ENCODE results near the gene SLC16A4. TPM values are rescaled to one million over a fixed set of nuclear protein-coding genes. Genes with fewer than 3 reads are reported as not detected.

The SLC16A4 gene
- total and polyA plus RNA-seq, 2 experiments from 2014 or later: 10.7 to 16.2 TPM

- peaks cover 63% of the 10 kb centered on the region for H3K4me1 ChIP-seq (ENCODE audit: insufficient read depth)
These were observed 44.1 kb downstream of the SLC16A4 start for GRCh38 chr1:110346690-110347089.

DNA sequence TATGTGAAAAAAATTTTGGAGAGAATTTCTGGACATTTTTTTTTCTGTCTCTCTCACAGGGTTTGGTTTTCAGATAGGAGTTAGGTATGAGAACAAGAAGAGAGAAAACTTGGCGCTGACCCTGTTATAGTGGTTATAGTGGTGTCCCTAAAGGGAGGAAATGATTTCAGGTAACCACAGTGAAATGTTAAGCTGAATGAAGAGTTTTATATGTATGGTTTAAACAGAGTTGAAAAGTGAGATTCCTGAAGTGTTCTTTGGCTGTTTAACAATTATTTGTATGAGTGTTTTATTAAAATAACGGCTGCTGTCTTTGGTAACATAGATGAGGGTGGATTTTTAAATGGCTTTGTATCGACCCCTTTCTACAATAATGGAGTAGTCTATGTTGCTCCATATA is 45.3 kb downstream of the SLC16A4 start:
- H3K27ac ChIP-seq: no peak overlapping the region
- no peaks in the 10 kb centered on the region for H3K9me3 ChIP-seq (ENCODE audit: low read depth)
- H3K36me3 ChIP-seq (replicated peaks; ENCODE audit: insufficient read depth, low read depth): no peaks in the 10 kb centered on the region
- no peak for DNase-seq (ENCODE audit: low spot score)
- 92% methylated on average over 3 of the region's 3 CpGs for WGBS (ENCODE audit: low lambda C conversion rate, missing lambda C conversion rate)
- H2AFZ ChIP-seq: no peak overlapping the region
- H3K9me2 ChIP-seq (replicated peaks; ENCODE audit: insufficient read depth): no peaks in the 10 kb centered on the region
- no peak overlapping the region for H3K4me3 ChIP-seq
- peaks cover 59% of the 10 kb centered on the region for H3K4me1 ChIP-seq (ENCODE audit: insufficient read depth)
- H3K79me2 ChIP-seq: peaks cover 100% of the 10 kb centered on the region
- H3K27me3 ChIP-seq: no peaks in the 10 kb centered on the region
- TF ChIP-seq EZH2 (IDR thresholded peaks at IDR 0.05; ENCODE audit: borderline replicate concordance) (no peak), EZH2phosphoT487 (IDR thresholded peaks at IDR 0.05; ENCODE audit: low read depth, severe bottlenecking, unreplicated experiment) (no peak)
- TF ChIP-seq, protein P1, sequence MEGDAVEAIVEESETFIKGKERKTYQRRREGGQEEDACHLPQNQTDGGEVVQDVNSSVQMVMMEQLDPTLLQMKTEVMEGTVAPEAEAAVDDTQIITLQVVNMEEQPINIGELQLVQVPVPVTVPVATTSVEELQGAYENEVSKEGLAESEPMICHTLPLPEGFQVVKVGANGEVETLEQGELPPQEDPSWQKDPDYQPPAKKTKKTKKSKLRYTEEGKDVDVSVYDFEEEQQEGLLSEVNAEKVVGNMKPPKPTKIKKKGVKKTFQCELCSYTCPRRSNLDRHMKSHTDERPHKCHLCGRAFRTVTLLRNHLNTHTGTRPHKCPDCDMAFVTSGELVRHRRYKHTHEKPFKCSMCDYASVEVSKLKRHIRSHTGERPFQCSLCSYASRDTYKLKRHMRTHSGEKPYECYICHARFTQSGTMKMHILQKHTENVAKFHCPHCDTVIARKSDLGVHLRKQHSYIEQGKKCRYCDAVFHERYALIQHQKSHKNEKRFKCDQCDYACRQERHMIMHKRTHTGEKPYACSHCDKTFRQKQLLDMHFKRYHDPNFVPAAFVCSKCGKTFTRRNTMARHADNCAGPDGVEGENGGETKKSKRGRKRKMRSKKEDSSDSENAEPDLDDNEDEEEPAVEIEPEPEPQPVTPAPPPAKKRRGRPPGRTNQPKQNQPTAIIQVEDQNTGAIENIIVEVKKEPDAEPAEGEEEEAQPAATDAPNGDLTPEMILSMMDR (IDR thresholded peaks at IDR 0.05; ENCODE audit: poor library complexity): no peak
- peak overlapping the region; percentile 86 for H3K4me2 ChIP-seq
- H4K20me1 ChIP-seq (ENCODE audit: insufficient read depth, poor library complexity, severe bottlenecking): peaks cover 54% of the 10 kb centered on the region

More at GRCh38 chr1:110346690-110347089, 44.1 kb downstream of the SLC16A4 start:
- H3K36me3 ChIP-seq (replicated peaks; ENCODE audit: insufficient read depth, low read depth): no peaks in the 10 kb centered on the region
- TF ChIP-seq, protein P1 (IDR thresholded peaks at IDR 0.05; ENCODE audit: poor library complexity): no peak
- TF ChIP-seq EZH2 (IDR thresholded peaks at IDR 0.05; ENCODE audit: borderline replicate concordance) (no peak), EZH2phosphoT487 (IDR thresholded peaks at IDR 0.05; ENCODE audit: low read depth, severe bottlenecking, unreplicated experiment) (no peak)
- no peaks in the 10 kb centered on the region for H3K9me2 ChIP-seq (replicated peaks; ENCODE audit: insufficient read depth)
- peak overlapping the region; percentile 39 for H3K4me2 ChIP-seq
- peaks cover 56% of the 10 kb centered on the region for H4K20me1 ChIP-seq (ENCODE audit: insufficient read depth, poor library complexity, severe bottlenecking)
- H3K9me3 ChIP-seq (ENCODE audit: low read depth): no peaks in the 10 kb centered on the region
- no peak overlapping the region for H3K4me3 ChIP-seq
- H3K27ac ChIP-seq: peak overlapping the region; percentile 32
- 58% methylated on average over 9 of the region's 9 CpGs for WGBS (ENCODE audit: low lambda C conversion rate, missing lambda C conversion rate)
- DNase-seq (ENCODE audit: low spot score): no peak
- no peak overlapping the region for H2AFZ ChIP-seq
- peaks cover 100% of the 10 kb centered on the region for H3K79me2 ChIP-seq
- H3K27me3 ChIP-seq: no peaks in the 10 kb centered on the region

DNA sequence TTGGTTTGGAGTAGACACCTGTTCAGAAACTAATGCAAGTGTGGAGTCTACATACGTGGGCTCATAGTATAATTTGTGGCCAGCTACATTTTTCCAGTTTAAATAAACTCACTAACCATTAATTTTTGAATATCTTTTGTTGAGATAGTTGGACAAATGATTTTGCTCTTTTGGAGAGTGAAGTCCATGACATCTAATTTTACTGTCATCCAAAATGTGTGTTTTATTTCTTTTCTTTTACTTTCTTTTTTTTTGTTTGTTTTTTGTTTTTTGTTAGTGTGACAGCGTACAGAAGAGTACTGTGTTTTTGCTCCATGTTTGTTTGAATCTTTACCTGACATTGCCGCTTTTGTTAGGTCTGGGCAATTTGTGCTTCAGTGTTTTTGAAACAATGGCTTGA is 46.7 kb downstream of the SLC16A4 start:
- TF ChIP-seq EZH2phosphoT487 (IDR thresholded peaks at IDR 0.05; ENCODE audit: low read depth, severe bottlenecking, unreplicated experiment): no peak
- Histone ChIP-seq H3K4me3 (no peak overlapping the region), H3K4me2 (peak overlapping the region; percentile 86), H3K27me3 (no peaks in the 10 kb centered on the region), H3K36me3 (replicated peaks; ENCODE audit: insufficient read depth, low read depth) (no peaks in the 10 kb centered on the region), H2AFZ (no peak overlapping the region), H4K20me1 (ENCODE audit: insufficient read depth, poor library complexity, severe bottlenecking) (peaks cover 52% of the 10 kb centered on the region), H3K27ac (no peak overlapping the region), H3K9me2 (replicated peaks; ENCODE audit: insufficient read depth) (no peaks in the 10 kb centered on the region), H3K9me3 (ENCODE audit: low read depth) (no peaks in the 10 kb centered on the region), H3K4me1 (ENCODE audit: insufficient read depth) (peaks cover 56% of the 10 kb centered on the region), H3K79me2 (peaks cover 94% of the 10 kb centered on the region)
- no peak for DNase-seq (ENCODE audit: low spot score)
- WGBS (ENCODE audit: low lambda C conversion rate, missing lambda C conversion rate): 76% methylated on average over 3 of the region's 3 CpGs

GRCh38 chr1:110343249-110343648 is 47.6 kb downstream of the SLC16A4 start:
- H3K4me2 ChIP-seq: peak overlapping the region; percentile 86

More at GRCh38 chr1:110343249-110343648, 47.6 kb downstream of the SLC16A4 start:
- TF ChIP-seq, protein P1 (IDR thresholded peaks at IDR 0.05; ENCODE audit: poor library complexity): no peak
- TF ChIP-seq EZH2 (IDR thresholded peaks at IDR 0.05; ENCODE audit: borderline replicate concordance): no peak
- TF ChIP-seq EZH2phosphoT487 (IDR thresholded peaks at IDR 0.05; ENCODE audit: low read depth, severe bottlenecking, unreplicated experiment): no peak
- Histone ChIP-seq H3K9me3 (ENCODE audit: low read depth) (no peaks in the 10 kb centered on the region), H3K79me2 (peaks cover 85% of the 10 kb centered on the region), H2AFZ (no peak overlapping the region), H3K4me3 (no peak overlapping the region), H3K9me2 (replicated peaks; ENCODE audit: insufficient read depth) (no peaks in the 10 kb centered on the region), H3K27ac (no peak overlapping the region), H3K36me3 (replicated peaks; ENCODE audit: insufficient read depth, low read depth) (no peaks in the 10 kb centered on the region), H3K4me1 (ENCODE audit: insufficient read depth) (peaks cover 50% of the 10 kb centered on the region), H3K27me3 (no peaks in the 10 kb centered on the region), H4K20me1 (ENCODE audit: insufficient read depth, poor library complexity, severe bottlenecking) (peaks cover 52% of the 10 kb centered on the region)
- DNase-seq (ENCODE audit: low spot score): no peak
- WGBS (ENCODE audit: low lambda C conversion rate, missing lambda C conversion rate): 88% methylated on average over 2 of the region's 2 CpGs

All from hepatocyte (in vitro differentiated cells).